ENCODE results near the gene SYNE1. TPM values are rescaled to one million over a fixed set of nuclear protein-coding genes. Genes with fewer than 3 reads are reported as not detected.

The SYNE1 gene
- total RNA-seq, 1 donor from 2014 or later = 43.8 TPM

GRCh38 chr6:152089992-152090391, 547.2 kb downstream of the SYNE1 start:
- no peak for DNase-seq (ENCODE audit: low spot score, unreplicated experiment)
- no peak overlapping the region for H3K27ac Mint-ChIP-seq
- H3K4me1 Mint-ChIP-seq (ENCODE audit: low read depth) = peaks cover 7% of the 10 kb centered on the region
- no peak overlapping the region for H3K4me3 Mint-ChIP-seq (ENCODE audit: low read depth)
- TF ChIP-seq CTCF (IDR thresholded peaks at IDR 0.05; ENCODE audit: unreplicated experiment) = no peak
- H3K27me3 Mint-ChIP-seq = peaks cover 6% of the 10 kb centered on the region
- no peaks in the 10 kb centered on the region for H3K36me3 Mint-ChIP-seq (ENCODE audit: insufficient read depth)
- H3K9me3 Mint-ChIP-seq (ENCODE audit: low read depth) = no peaks in the 10 kb centered on the region

GRCh38 chr6:152087701-152088100, 549.5 kb downstream of the SYNE1 start:
- H3K36me3 Mint-ChIP-seq (ENCODE audit: insufficient read depth) = no peaks in the 10 kb centered on the region
- H3K4me3 Mint-ChIP-seq (ENCODE audit: low read depth) = no peak overlapping the region
- TF ChIP-seq CTCF (IDR thresholded peaks at IDR 0.05; ENCODE audit: unreplicated experiment) = no peak
- no peak overlapping the region for H3K27ac Mint-ChIP-seq
- no peaks in the 10 kb centered on the region for H3K9me3 Mint-ChIP-seq (ENCODE audit: low read depth)
- peaks cover 7% of the 10 kb centered on the region for H3K4me1 Mint-ChIP-seq (ENCODE audit: low read depth)
- peaks cover 2% of the 10 kb centered on the region for H3K27me3 Mint-ChIP-seq
- no peak for DNase-seq (ENCODE audit: low spot score, unreplicated experiment)

GRCh38 chr6:152087096-152087495, 550.1 kb downstream of the SYNE1 start:
- Mint-ChIP-seq H3K4me3 (ENCODE audit: low read depth) (no peak overlapping the region), H3K27me3 (peaks cover 2% of the 10 kb centered on the region), H3K4me1 (ENCODE audit: low read depth) (peaks cover 7% of the 10 kb centered on the region), H3K9me3 (ENCODE audit: low read depth) (no peaks in the 10 kb centered on the region), H3K36me3 (ENCODE audit: insufficient read depth) (no peaks in the 10 kb centered on the region), H3K27ac (peak overlapping the region; percentile 14)
- DNase-seq (ENCODE audit: low spot score, unreplicated experiment) = no peak
- no peak for TF ChIP-seq CTCF (IDR thresholded peaks at IDR 0.05; ENCODE audit: unreplicated experiment)

GRCh38 chr6:152086223-152086873, 550.8 kb downstream of the SYNE1 start:
- H3K27me3 Mint-ChIP-seq = peaks cover 2% of the 10 kb centered on the region
- H3K4me1 Mint-ChIP-seq (ENCODE audit: low read depth) = peaks cover 7% of the 10 kb centered on the region
- H3K4me3 Mint-ChIP-seq (ENCODE audit: low read depth) = no peak overlapping the region
- TF ChIP-seq CTCF (IDR thresholded peaks at IDR 0.05; ENCODE audit: unreplicated experiment) = no peak
- no peaks in the 10 kb centered on the region for H3K9me3 Mint-ChIP-seq (ENCODE audit: low read depth)
- H3K36me3 Mint-ChIP-seq (ENCODE audit: insufficient read depth) = no peaks in the 10 kb centered on the region
- DNase-seq (ENCODE audit: low spot score, unreplicated experiment) = no peak
- no peak overlapping the region for H3K27ac Mint-ChIP-seq

GRCh38 chr6:152085451-152085921, 551.7 kb downstream of the SYNE1 start:
- no peak for TF ChIP-seq CTCF (IDR thresholded peaks at IDR 0.05; ENCODE audit: unreplicated experiment)
- Mint-ChIP-seq H3K4me1 (ENCODE audit: low read depth) (peaks cover 7% of the 10 kb centered on the region), H3K27me3 (peaks cover 2% of the 10 kb centered on the region), H3K9me3 (ENCODE audit: low read depth) (no peaks in the 10 kb centered on the region), H3K27ac (no peak overlapping the region), H3K36me3 (ENCODE audit: insufficient read depth) (no peaks in the 10 kb centered on the region), H3K4me3 (ENCODE audit: low read depth) (no peak overlapping the region)
- DNase-seq (ENCODE audit: low spot score, unreplicated experiment) = no peak
